GM20431 (cell line): ENCODE results near the gene IGLL5.
"Not testable (repeated sequence)": the region's sequence is repeated elsewhere in the genome, so short reads cannot be mapped to it uniquely, and the experiment has no call there.

Experiments used
- in situ Hi-C: fragments of 300-500 bp; cut with MseI, MboI; formaldehyde crosslinking; loops from one replicate; pipeline ENCODE4 v1.15.0; 2020; ENCODE audit warnings: low sequenced_read_pairs; ENCODE audit not compliant: unreplicated experiment

IGLL5 gene

DNA sequence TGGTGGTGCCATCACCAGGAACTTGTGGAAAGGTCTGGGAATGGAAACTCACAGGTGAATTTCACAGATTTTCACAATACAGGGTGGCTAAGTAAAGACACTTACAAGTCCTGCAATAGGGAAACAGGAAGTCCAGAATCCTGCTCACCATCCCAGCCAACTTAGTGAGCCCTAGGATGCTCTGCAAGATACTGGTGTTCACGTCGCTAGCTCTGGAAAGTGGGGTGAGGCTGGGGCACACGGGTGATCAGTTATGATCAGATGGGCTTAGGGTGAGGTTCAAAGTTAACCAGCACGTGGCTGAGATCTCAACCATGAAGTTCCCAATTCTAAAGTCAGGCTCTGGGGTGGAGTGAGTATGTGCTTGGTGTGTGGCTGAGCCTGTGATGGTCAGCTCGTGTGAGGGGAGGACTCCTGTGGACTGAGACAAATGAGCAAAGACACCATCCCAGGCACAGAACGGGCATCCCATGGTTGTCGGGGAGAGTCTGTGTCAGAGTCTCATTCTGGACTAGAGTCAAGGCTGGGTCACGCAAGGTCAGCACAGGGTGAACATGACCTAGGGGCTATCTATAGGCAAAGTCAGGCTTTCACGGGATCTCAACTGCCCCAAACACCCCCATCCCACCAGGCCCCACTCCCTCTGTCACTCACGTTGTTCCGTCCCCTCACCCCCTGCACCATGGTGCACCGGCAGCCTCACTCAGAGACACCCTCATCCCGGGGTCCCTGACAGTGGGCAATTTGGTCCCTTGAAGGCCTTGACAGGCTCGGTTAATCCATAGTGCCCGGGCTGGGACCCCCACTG is 23.9 kb downstream of the IGLL5 start:
- in situ Hi-C loops, result no loop called here

DNA sequence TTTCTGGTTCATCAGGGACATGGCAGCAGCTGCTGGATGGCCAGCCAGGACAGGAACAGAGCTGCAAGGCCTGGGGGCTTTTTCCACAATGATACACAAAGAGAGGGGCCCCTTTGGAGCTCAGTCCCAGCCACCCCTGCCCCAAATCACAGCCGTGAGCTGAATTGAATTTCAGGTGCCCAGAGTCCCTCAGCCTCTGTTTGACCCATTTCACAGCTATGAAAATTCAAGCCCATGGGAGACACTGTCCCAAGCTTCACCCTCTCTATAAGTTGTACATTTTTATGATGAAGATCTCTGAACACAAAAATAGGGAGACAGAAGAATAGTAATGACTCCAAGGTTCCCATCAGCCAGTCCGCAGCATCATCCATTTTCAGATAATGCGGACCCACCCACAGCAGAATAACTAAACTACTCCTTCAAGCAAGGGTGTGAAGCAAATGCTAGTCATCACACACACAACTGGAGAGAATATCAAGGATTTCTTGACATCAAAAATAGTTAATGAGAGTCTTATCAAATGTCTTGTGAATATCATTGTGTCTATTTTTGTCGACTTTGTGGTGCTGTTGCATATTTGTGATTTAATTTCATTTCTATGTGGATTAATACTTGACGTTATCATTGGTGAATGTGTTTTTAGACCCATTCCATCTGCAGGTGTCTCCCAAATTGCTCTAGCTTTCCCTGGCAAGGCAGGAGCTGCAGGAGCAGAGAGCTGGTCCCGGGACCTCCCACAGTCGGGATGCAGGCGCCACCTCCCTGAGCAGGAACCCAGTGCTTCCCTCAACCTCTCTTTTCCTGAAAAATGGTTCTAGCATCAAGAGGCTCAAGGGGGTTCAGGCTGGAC is 24.7 kb downstream of the IGLL5 start:
- in situ Hi-C loops, result no loop called here

GRCh38 chr22:22912988-22913253 is 25.3 kb downstream of the IGLL5 start:
- in situ Hi-C loops, result no loop called here

DNA sequence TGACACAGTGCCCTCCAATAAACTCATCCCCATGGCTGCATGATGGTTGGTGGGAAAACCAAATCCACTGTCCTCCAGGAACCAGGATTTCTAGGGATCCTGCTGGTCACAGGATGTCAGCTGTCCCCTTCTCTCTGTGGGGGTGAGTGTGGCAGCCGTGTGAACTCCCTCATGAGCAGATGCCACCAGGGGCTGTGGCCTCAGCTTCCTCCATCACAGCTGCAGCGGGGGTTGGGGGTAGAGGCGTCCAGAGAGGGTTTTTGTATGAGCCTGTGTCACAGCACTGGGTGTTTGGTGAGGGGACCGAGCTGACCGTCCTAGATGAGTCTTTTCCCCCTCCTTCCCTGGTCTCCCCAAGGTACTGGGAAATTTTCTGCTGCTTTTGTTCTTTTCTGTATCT is 26.4 kb downstream of the IGLL5 start:
- in situ Hi-C loops, result no loop called here

- in situ Hi-C loops, result no loop called here
Measured at GRCh38 chr22:22914726-22915669, 27.4 kb downstream of the IGLL5 start.

DNA sequence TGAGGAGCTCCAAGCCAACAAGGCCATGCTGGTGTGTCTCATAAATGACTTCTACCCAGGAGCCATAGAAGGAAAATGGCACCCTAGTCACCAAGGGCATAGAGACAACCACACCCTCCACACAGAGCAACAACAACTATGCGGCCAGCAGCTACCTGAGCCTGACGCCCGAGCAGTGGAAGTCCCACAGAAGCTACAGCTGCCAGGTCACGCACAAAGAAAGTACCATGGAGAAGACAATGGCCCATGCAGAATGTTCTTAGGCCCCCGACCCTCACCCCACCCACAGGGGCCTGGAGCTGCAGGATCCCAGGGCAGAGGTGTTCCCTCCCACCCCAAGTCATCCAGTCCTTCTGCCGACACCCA is 28.0 kb downstream of the IGLL5 start:
- in situ Hi-C loops, result no loop called here

- in situ Hi-C loops, result no loop called here
Measured at GRCh38 chr22:22916215-22916951, 28.8 kb downstream of the IGLL5 start.

DNA sequence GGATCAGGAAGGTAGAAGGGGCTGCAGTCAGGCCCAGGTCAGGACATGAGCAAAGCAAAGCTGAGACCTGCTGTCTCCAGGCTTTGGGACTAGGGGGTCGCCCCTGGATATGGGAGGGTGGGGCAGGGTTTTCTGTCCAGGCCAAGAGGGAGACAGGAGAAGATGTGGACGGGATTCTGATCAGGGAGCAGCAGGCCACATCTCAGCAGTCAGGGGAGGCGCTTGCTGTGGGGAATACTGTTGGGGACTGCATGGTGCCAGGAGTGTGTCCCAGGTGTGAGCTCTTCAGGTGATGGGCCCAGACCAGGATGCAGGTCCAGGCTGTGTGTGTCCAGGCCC is 29.3 kb downstream of the IGLL5 start:
- in situ Hi-C loops, result no loop called here

GRCh38 chr22:22917377-22917776 is 29.8 kb downstream of the IGLL5 start:
- in situ Hi-C loops, result no loop called here

DNA sequence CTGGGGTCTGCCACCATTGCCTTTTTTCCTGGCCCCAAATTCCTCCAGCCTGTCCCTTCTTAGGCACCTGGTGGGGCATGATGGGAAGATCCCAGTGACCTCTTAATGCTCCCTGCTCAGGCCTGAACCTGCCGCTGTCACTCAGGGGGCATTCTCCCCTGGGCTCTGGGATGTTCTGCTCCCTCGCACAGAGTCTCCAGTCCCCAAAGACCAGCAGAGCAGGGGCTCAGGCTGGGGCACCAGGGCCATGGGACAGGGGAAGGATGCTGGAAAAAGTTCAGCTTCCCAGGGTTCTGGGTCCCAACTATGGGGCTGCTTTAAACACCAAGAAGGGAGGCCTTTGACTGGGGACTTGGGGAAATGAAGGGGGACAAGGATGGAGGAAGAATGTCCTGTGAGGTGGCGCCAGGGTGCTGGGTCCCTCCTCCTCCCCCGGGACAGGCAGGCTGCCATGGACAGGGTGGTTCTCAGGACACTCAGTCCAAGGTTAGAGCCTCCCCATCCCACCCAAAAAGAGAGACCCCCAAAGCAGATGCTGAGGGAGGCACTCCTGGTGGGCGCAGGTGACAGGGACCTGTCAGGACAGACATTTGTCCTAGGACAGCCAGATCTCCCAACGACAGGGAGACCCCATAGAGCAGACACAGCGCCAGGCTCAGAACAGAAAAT is 30.8 kb downstream of the IGLL5 start:
- in situ Hi-C loops, result no loop called here

DNA sequence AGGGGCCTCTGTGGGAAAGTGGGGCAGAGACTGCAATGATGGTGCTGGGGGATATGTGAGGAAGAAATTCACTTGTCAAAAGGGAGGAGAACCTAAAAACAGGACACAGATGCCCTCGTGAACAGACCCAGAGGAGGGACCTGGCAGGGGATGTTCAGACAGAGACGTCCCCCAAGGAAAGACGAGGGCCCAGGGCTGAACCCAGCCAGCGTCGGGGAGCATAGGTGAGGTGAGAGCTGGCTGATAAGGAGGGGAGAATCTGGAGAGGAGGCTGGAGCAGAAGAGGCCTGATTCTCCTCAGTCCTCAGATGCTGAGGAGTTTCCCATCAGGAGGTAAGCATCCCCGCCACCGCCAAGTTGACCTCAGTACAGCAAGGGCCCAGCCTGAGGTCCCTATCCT is 31.4 kb downstream of the IGLL5 start:
- in situ Hi-C loops, result no loop called here

DNA sequence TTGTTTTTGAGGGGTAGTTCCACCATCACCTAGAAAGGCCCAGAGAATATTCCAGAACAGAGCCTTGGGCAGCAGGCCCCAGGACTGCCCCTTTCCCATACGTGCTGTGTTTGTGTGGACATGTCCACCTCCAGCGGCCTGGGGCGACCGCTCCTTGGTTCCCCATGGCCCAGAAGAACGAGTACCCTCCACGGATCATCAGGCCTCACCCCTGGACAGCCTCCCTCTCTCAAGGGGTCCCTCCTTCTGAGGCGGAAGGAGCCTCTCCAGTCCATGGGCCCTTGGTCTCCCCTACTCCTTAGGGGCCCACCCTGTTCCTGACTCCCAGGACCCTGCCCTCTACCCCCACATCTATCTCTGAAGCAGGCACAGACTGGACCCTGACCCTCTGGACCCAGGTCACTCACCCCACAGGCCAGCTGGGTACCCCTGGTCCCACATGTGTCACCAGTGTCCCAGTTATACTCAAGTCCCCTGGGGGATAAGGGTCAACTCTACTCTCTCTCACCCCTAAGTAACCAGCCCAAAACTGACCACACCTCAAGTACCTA is 32.6 kb downstream of the IGLL5 start:
- in situ Hi-C loops, result no loop called here

GRCh38 chr22:22920910-22921550 is 33.4 kb downstream of the IGLL5 start:
- in situ Hi-C loops, result no loop called here

GRCh38 chr22:22921575-22921974 is 34.0 kb downstream of the IGLL5 start:
- in situ Hi-C loops, result no loop called here

DNA sequence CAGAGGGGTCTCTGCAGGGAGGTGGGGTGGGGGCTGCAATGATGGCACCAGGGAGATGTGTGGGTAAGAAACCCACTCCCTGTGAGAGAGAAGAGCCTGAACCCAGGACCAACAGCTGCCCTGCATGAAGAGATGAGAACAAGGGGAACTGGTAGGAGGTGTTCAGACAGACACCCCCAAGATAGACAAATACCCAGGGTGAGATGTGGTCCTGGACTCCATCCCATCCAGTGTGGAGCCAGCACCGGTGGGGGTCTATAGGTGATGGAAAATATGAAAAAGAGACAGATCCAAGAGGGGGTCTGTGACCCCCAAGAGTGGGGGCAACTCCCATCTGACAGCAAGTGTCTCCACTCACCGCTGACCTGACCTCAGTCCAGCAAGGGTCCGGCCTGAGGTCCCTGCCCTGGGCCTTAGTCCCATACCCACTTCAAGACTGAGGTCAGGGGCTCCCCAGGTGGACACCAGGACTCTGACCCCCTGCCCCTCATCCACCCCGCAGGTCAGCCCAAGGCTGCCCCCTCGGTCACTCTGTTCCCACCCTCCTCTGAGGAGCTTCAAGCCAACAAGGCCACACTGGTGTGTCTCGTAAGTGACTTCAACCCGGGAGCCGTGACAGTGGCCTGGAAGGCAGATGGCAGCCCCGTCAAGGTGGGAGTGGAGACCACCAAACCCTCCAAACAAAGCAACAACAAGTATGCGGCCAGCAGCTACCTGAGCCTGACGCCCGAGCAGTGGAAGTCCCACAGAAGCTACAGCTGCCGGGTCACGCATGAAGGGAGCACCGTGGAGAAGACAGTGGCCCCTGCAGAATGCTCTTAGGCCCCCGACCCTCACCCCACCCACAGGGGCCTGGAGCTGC is 34.7 kb downstream of the IGLL5 start:
- in situ Hi-C loops, result not testable (repeated sequence)

- in situ Hi-C loops, result no loop called here
Measured at GRCh38 chr22:22922954-22923319, 35.3 kb downstream of the IGLL5 start.

GRCh38 chr22:22923379-22923778 is 35.8 kb downstream of the IGLL5 start:
- in situ Hi-C loops, result no loop called here

DNA sequence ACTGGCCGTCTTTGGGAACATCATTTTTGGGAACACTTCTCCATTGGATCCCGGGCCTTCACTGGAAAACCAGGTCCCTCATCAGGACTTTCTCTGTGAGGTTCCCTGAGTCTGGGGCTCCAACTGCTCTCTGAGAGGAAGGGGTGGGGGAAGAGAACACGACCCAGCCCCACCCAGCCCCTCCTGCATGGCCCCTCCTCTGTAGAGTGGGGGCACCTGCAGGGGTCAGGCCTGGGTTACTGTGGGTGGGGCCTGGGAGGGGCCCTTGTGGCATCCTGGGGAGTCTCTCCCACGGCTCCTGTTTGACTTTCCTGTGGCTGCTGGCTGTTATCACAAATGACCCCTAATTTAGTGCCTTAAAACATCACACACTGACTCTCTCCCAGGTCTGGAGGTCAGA is 36.3 kb downstream of the IGLL5 start:
- in situ Hi-C loops, result no loop called here
